Measurements from ENCODE around the gene SDHAF2.
"Not testable (repeated sequence)": the region's sequence is repeated elsewhere in the genome, so short reads cannot be mapped to it uniquely, and the experiment has no call there.

SDHAF2 gene

DNA sequence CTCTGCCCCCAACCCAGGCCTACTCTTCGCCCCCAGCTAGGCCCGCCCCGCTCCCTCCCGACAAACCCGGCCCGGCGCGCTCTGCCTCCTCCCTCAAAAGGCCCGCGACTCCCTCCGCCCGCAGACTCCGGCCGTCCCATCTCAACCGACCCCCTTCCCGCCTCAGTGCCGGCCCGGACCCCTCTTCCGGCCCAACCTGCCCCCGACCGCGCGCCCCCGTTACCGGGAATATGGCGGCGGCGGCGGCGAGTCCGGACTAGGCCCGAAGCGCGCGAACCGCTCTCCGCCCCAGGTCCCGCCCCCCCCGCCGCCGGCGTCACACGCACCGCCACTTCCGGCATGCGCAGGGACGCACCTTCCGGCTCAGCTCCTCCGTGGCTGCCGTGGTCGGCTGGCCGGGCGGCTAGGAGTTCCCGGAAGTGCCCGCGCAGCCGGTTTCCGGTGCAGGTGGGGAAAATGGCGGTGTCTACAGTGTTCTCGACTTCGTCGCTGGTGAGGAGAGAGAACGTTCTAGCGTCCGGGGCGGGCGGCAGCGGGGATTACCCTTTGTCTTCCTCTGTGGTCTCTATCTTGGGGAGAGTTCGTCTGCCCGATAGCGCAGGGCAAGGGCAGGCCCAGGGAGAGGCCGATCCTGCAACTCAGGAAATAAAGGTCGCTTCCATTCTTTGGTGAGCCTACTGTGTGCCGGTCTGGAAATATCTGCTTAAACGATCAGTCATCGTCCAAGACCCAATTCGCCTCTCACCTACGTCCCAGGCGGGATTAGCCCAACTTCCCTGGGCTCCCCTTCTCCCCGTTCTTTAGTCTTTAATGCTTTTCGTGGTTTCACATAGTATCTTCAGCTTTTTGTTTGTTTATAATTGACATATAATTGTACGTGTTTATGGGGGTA is at the start of gene SDHAF2, which contains the start of gene CPSF7:
SDHAF2 (plus strand) TSS at position 434 of the 892 bp plus-strand sequence; CDS start at position 457, 23 bp downstream.
CPSF7 (minus strand) TSS at position 285 of the 892 bp plus-strand sequence. CDS start 740 bp downstream, outside the sequence.
- H3K27ac ChIP-seq (ENCODE audit: low read length), result peak within 1 kb of the TSS; percentile 95
- H3K9me3 ChIP-seq (ENCODE audit: control insufficient read depth in 2 of 2, low read length in 2 of 2), result no peaks in the 10 kb centered on the region
- peak within 1 kb of the TSS; percentile 98 to 100 for H3K9ac ChIP-seq (ENCODE audit: low read length in 2 of 2)
- H3K4me1 ChIP-seq (ENCODE audit: control insufficient read depth, insufficient read depth, low read length), result peaks cover 23% of the 10 kb centered on the region
- H3K27me3 ChIP-seq (ENCODE audit: control insufficient read depth in 1 of 2, insufficient read depth in 2 of 2, low read length in 2 of 2), result no peaks in the 10 kb centered on the region
- H3K36me3 ChIP-seq (ENCODE audit: control insufficient read depth in 2 of 2, insufficient read depth in 2 of 2, low read length in 2 of 2), result peaks cover 18 to 35% of the 10 kb centered on the region in 2 donors
- H3K4me3 ChIP-seq (ENCODE audit: low read length in 2 of 2), result peak within 1 kb of the TSS; percentile 98 to 100

DNA sequence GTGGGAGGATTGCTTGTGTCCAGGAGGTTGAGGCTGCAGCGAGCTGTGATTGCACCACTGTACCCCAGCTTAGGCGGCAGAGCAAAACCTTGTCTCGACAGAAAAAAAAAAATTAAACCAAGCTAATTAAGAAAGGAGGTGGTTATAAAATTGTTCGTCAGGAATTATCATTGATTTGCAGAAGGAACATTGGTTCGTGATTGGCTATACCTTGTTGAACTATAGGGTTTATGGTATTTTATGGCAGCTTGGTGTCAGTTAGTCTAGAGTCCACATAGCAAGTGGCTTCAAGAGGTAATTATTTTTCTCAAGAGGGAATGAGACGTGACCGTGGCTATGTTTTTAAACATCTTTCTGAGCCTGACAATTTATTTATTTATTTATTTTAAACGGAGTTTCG is 49.0 kb upstream of the SDHAF2 start:
- Histone ChIP-seq H3K27me3 (ENCODE audit: control insufficient read depth in 1 of 2, insufficient read depth in 2 of 2, low read length in 2 of 2) (no peaks in the 10 kb centered on the region), H3K4me3 (ENCODE audit: low read length in 2 of 2) (no peak overlapping the region), H3K9ac (ENCODE audit: low read length in 2 of 2) (no peak overlapping the region), H3K36me3 (ENCODE audit: control insufficient read depth in 2 of 2, insufficient read depth in 2 of 2, low read length in 2 of 2) (peaks cover 2 to 4% of the 10 kb centered on the region in 2 donors), H3K27ac (ENCODE audit: low read length) (no peak overlapping the region), H3K4me1 (ENCODE audit: control insufficient read depth, insufficient read depth, low read length) (no peaks in the 10 kb centered on the region), H3K9me3 (ENCODE audit: control insufficient read depth in 2 of 2, low read length in 2 of 2) (no peaks in the 10 kb centered on the region)

DNA sequence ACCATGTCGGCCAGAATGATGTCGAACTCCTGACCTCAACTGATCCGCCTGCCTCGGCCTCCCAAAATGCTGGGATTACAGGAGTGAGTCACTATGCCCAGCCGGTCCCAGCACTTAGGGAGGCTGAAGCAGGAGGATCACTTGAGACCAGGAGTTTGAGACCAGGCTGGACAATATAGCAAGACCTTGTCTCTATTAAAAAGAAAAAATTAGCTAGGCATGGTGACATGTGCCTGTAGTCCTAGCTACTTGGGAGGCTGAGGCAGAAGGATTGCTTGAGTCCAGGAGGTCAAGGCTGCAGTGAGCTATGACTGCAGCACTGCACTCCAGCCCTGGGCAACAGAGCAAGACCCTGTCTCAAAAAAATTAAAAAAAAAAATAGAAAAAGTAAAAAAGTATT is 46.1 kb upstream of the SDHAF2 start:
- not testable (repeated sequence) for H3K27me3 ChIP-seq (ENCODE audit: control insufficient read depth in 1 of 2, insufficient read depth in 2 of 2, low read length in 2 of 2); H3K9ac ChIP-seq (ENCODE audit: low read length in 2 of 2); H3K27ac ChIP-seq (ENCODE audit: low read length); H3K4me1 ChIP-seq (ENCODE audit: control insufficient read depth, insufficient read depth, low read length); H3K9me3 ChIP-seq (ENCODE audit: control insufficient read depth in 2 of 2, low read length in 2 of 2); H3K36me3 ChIP-seq (ENCODE audit: control insufficient read depth in 2 of 2, insufficient read depth in 2 of 2, low read length in 2 of 2); H3K4me3 ChIP-seq (ENCODE audit: low read length in 2 of 2)

DNA sequence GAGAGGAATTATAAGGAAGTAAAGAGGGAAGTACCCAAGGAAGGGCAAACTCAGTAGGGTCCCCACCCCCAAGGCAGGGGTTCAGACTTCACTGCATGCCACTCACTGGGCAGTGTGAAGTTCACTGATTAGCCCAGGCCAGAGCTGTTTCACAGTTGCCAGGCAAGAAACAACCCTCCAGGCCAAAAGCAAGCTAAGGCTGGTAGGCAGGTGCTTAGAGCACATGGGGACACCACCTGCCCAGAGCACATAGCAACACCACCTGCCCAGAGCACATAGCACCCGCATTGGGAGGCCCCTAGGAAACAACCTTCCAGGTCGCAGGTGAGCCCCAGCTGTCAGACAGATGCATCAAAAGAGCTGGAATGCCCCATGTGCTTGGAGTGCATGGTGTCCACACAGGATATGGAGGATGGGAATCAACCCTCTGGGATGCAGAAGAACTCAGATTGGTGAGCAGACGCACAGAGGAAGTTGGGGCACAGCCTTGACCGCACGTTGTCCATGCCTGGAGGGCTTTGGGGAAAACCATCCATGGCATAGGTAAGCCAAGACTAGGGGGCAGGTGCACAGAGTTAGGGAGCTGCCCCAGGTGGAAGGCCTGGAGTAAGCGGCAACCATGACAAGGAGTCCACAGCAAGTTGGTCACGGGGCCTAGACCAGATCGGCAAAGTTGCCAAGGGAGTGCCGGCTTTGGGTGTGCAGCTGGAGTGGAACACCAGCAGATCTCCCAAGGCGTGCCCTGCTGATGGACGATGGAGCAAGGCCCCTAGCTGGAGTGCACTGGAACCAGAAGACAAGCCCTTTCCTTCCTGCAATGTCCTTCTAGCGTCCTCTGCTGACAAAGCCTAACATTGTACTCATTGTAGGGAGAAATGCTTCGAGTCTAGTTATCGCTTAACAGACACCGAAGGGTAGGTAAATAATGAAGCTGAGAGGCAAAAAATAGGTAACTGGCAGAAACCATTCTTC is 45.4 kb upstream of the SDHAF2 start:
- Histone ChIP-seq H3K36me3 (ENCODE audit: control insufficient read depth in 2 of 2, insufficient read depth in 2 of 2, low read length in 2 of 2) (no peaks in the 10 kb centered on the region), H3K4me3 (ENCODE audit: low read length in 2 of 2) (no peak overlapping the region), H3K9ac (ENCODE audit: low read length in 2 of 2) (no peak overlapping the region), H3K27ac (ENCODE audit: low read length) (no peak overlapping the region), H3K9me3 (ENCODE audit: control insufficient read depth in 2 of 2, low read length in 2 of 2) (no peaks in the 10 kb centered on the region), H3K27me3 (ENCODE audit: control insufficient read depth in 1 of 2, insufficient read depth in 2 of 2, low read length in 2 of 2) (no peaks in the 10 kb centered on the region), H3K4me1 (ENCODE audit: control insufficient read depth, insufficient read depth, low read length) (no peaks in the 10 kb centered on the region)

DNA sequence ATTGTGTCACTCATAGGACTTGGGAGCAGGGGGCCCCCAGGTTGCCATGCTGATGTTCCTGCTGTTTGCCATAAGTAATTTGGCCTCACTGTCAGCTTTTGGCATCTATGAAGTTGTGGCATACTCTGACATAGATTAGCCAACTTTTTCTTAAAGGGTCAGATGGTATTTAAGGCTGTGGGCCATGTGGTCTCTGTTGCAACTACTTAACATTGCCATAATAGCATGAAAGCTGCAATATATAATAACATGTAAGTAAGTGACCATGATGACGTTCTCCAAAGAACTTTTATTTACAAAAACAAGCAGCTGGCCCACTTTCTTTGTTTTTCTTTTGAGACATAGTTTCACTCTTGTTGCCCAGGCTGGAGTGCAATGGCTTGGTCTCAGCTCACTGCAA is 39.8 kb upstream of the SDHAF2 start:
- Histone ChIP-seq H3K9ac (ENCODE audit: low read length in 2 of 2) (no peak overlapping the region), H3K27me3 (ENCODE audit: control insufficient read depth in 1 of 2, insufficient read depth in 2 of 2, low read length in 2 of 2) (no peaks in the 10 kb centered on the region), H3K27ac (ENCODE audit: low read length) (no peak overlapping the region), H3K9me3 (ENCODE audit: control insufficient read depth in 2 of 2, low read length in 2 of 2) (no peaks in the 10 kb centered on the region), H3K4me1 (ENCODE audit: control insufficient read depth, insufficient read depth, low read length) (peaks cover 9% of the 10 kb centered on the region), H3K36me3 (ENCODE audit: control insufficient read depth in 2 of 2, insufficient read depth in 2 of 2, low read length in 2 of 2) (peaks cover 0 to 4% of the 10 kb centered on the region in 2 donors), H3K4me3 (ENCODE audit: low read length in 2 of 2) (no peak overlapping the region)

DNA sequence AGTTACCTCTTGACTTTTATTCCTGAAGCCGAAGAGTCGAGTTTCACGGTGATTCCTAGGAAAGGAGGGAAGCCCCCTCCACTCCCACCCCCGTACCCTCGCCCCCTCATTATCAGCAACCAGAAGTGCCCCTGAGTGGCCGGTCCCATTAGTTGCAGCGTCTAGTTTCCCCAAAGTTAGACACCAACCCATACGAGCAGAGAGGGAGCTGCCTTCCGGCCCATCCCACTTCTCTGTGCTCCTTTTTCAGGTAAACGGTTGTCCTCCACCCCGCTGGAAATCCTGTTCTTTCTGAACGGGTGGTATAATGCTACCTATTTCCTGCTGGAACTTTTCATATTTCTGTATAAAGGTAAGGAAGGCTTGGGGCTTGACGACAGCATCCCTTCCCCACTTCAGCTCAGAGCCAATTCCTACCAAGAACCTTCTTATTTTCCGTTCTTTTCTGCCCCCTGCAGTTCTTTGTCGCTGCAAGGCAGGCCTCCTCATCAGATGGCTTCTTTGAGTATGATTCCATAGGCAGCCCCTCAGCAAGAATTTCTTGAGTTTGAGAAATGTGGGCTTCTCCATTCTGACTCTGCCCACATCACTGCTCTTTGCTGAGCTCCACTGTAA is 36.8 kb upstream of the SDHAF2 start:
- Histone ChIP-seq H3K9ac (ENCODE audit: low read length in 2 of 2) (peak overlapping the region; percentile 69 to 93), H3K9me3 (ENCODE audit: control insufficient read depth in 2 of 2, low read length in 2 of 2) (no peaks in the 10 kb centered on the region), H3K4me1 (ENCODE audit: control insufficient read depth, insufficient read depth, low read length) (peaks cover 9% of the 10 kb centered on the region), H3K27me3 (ENCODE audit: control insufficient read depth in 1 of 2, insufficient read depth in 2 of 2, low read length in 2 of 2) (no peaks in the 10 kb centered on the region), H3K4me3 (ENCODE audit: low read length in 2 of 2) (peak overlapping the region; percentile 93 to 95), H3K36me3 (ENCODE audit: control insufficient read depth in 2 of 2, insufficient read depth in 2 of 2, low read length in 2 of 2) (peaks cover 8 to 9% of the 10 kb centered on the region in 2 donors), H3K27ac (ENCODE audit: low read length) (peak overlapping the region; percentile 73)

DNA sequence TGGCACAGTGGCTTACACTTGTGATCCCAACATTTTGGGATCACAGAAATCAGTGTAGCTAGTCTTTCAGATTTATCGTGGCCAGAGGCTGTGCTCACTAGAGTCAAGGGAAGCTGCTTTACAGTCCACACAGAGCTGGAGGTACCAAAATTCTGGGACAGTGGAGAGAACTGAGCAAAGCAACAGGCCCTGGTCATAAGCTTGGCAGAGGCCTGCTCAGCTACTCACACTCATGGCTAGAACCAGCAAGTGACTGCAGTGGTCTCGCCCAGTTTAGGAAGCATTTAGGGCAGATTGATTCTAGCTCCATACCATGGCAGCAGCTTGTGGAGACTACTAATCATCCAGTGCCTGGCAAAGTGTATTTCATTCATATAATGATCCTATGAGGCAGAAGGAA is 28.8 kb upstream of the SDHAF2 start:
- H3K9ac ChIP-seq (ENCODE audit: low read length in 2 of 2), result no peak overlapping the region
- no peaks in the 10 kb centered on the region for H3K4me1 ChIP-seq (ENCODE audit: control insufficient read depth, insufficient read depth, low read length)
- H3K4me3 ChIP-seq (ENCODE audit: low read length in 2 of 2), result no peak overlapping the region
- H3K9me3 ChIP-seq (ENCODE audit: control insufficient read depth in 2 of 2, low read length in 2 of 2), result no peaks in the 10 kb centered on the region
- no peak overlapping the region for H3K27ac ChIP-seq (ENCODE audit: low read length)
- no peaks in the 10 kb centered on the region for H3K27me3 ChIP-seq (ENCODE audit: control insufficient read depth in 1 of 2, insufficient read depth in 2 of 2, low read length in 2 of 2)
- peaks cover 38 to 52% of the 10 kb centered on the region in 2 donors for H3K36me3 ChIP-seq (ENCODE audit: control insufficient read depth in 2 of 2, insufficient read depth in 2 of 2, low read length in 2 of 2)

DNA sequence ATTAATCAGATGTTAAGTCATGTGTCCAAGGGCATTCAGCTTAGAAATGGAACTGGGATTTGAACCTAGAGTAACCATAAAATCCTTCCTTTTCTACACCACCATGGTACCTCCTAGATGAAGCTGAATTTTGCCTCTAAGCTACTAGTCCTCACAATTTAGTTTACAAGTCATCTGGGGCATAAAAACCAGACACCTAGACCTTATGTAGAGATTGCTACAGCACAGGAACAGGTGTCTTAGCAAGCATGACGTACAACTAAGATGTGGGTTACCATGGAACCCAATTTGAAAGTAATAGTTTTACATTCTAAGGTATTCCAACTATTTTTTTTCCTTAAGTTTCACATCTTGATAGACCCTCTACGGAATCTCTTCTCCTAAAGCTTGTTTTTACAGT is 28.4 kb upstream of the SDHAF2 start:
- Histone ChIP-seq H3K4me3 (ENCODE audit: low read length in 2 of 2) (no peak overlapping the region), H3K27ac (ENCODE audit: low read length) (no peak overlapping the region), H3K9me3 (ENCODE audit: control insufficient read depth in 2 of 2, low read length in 2 of 2) (no peaks in the 10 kb centered on the region), H3K9ac (ENCODE audit: low read length in 2 of 2) (no peak overlapping the region), H3K27me3 (ENCODE audit: control insufficient read depth in 1 of 2, insufficient read depth in 2 of 2, low read length in 2 of 2) (no peaks in the 10 kb centered on the region), H3K4me1 (ENCODE audit: control insufficient read depth, insufficient read depth, low read length) (no peaks in the 10 kb centered on the region), H3K36me3 (ENCODE audit: control insufficient read depth in 2 of 2, insufficient read depth in 2 of 2, low read length in 2 of 2) (peaks cover 38 to 54% of the 10 kb centered on the region in 2 donors)

DNA sequence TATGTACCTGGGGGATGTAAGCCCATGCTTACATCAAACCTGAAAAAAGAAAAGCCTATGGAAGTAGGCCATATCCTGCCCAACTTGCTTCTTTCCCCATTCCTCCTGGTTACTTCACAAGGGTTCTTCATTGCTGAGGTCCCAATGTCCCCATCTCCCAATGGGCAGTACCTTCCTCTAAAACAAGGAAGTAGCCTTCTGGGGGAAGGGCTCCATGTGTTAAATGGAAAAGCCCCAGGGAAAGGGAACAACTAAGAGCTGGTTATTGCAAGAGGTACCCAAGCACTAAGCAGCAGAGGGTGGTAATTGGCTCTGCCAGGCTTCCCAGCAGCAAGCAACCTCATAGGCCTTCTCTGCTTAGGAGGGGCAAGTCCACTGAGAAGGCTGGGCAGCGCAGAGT is 26.3 kb upstream of the SDHAF2 start:
- H3K27ac ChIP-seq (ENCODE audit: low read length), result no peak overlapping the region
- no peak overlapping the region for H3K4me3 ChIP-seq (ENCODE audit: low read length in 2 of 2)
- no peak overlapping the region for H3K9ac ChIP-seq (ENCODE audit: low read length in 2 of 2)
- H3K4me1 ChIP-seq (ENCODE audit: control insufficient read depth, insufficient read depth, low read length), result no peaks in the 10 kb centered on the region
- no peaks in the 10 kb centered on the region for H3K27me3 ChIP-seq (ENCODE audit: control insufficient read depth in 1 of 2, insufficient read depth in 2 of 2, low read length in 2 of 2)
- peaks cover 47 to 58% of the 10 kb centered on the region in 2 donors for H3K36me3 ChIP-seq (ENCODE audit: control insufficient read depth in 2 of 2, insufficient read depth in 2 of 2, low read length in 2 of 2)
- H3K9me3 ChIP-seq (ENCODE audit: control insufficient read depth in 2 of 2, low read length in 2 of 2), result no peaks in the 10 kb centered on the region

DNA sequence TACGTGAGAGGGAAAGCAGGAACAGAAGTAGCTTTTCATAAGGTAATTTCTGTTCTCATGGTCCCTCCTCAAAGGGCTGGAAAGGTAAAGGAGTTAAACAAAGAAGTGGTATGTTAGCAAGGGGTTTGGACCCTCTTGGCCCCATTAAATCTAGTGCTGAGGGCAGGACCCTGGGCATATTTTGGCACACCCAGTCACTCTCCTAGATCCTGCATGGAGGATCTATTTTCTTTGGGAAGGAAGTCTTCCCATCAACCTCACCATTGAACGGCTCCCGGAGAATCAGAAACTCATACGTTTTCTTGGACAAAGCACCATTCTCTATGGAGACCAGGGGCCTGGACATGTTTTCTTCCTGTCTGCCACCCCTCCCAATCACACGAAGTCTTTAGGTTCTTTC is 25.8 kb upstream of the SDHAF2 start:
- H3K27me3 ChIP-seq (ENCODE audit: control insufficient read depth in 1 of 2, insufficient read depth in 2 of 2, low read length in 2 of 2), result no peaks in the 10 kb centered on the region
- H3K4me1 ChIP-seq (ENCODE audit: control insufficient read depth, insufficient read depth, low read length), result no peaks in the 10 kb centered on the region
- H3K4me3 ChIP-seq (ENCODE audit: low read length in 2 of 2), result no peak overlapping the region
- no peaks in the 10 kb centered on the region for H3K9me3 ChIP-seq (ENCODE audit: control insufficient read depth in 2 of 2, low read length in 2 of 2)
- peaks cover 49 to 56% of the 10 kb centered on the region in 2 donors for H3K36me3 ChIP-seq (ENCODE audit: control insufficient read depth in 2 of 2, insufficient read depth in 2 of 2, low read length in 2 of 2)
- no peak overlapping the region for H3K27ac ChIP-seq (ENCODE audit: low read length)
- no peak overlapping the region for H3K9ac ChIP-seq (ENCODE audit: low read length in 2 of 2)
